ENCODE results near the gene FXYD2.
"Not testable (repeated sequence)": the region's sequence is repeated elsewhere in the genome, so short reads cannot be mapped to it uniquely, and the experiment has no call there.

Gene FXYD2

GRCh38 chr11:117819096-117820040, 5.2 kb downstream of the FXYD2 start:
- Mint-ChIP-seq H3K4me3 (no peak overlapping the region), H3K4me1 (peaks cover 55% of the 10 kb centered on the region), H3K9me3 (no peaks in the 10 kb centered on the region), H3K27ac (ENCODE audit: low read depth) (no peak overlapping the region), H3K27me3 (no peaks in the 10 kb centered on the region), H3K36me3 (ENCODE audit: insufficient read depth) (peaks cover 7% of the 10 kb centered on the region)
- DNase-seq (ENCODE audit: low spot score in 2 of 2) (no peak), ATAC-seq (replicated peaks; ENCODE audit: extremely low read depth, poor library complexity, severe bottlenecking) (no peak)

- DNase-seq (ENCODE audit: low spot score in 2 of 2) = no peak
- Mint-ChIP-seq H3K27me3 (no peaks in the 10 kb centered on the region), H3K36me3 (ENCODE audit: insufficient read depth) (peaks cover 7% of the 10 kb centered on the region), H3K9me3 (no peaks in the 10 kb centered on the region), H3K4me1 (peaks cover 58% of the 10 kb centered on the region), H3K4me3 (peak overlapping the region; percentile 53), H3K27ac (ENCODE audit: low read depth) (peak overlapping the region; percentile 86)
- no peak for ATAC-seq (replicated peaks; ENCODE audit: extremely low read depth, poor library complexity, severe bottlenecking)
Observed at GRCh38 chr11:117818041-117818873, 6.3 kb downstream of the FXYD2 start.

GRCh38 chr11:117817368-117818040, 7.0 kb downstream of the FXYD2 start:
- Mint-ChIP-seq H3K9me3 (no peaks in the 10 kb centered on the region), H3K36me3 (ENCODE audit: insufficient read depth) (peaks cover 7% of the 10 kb centered on the region), H3K27ac (ENCODE audit: low read depth) (peak overlapping the region; percentile 86), H3K27me3 (no peaks in the 10 kb centered on the region), H3K4me3 (peak overlapping the region; percentile 53), H3K4me1 (peaks cover 57% of the 10 kb centered on the region)
- DNase-seq (ENCODE audit: low spot score in 2 of 2) (peak; percentile 78 to 91), ATAC-seq (replicated peaks; ENCODE audit: extremely low read depth, poor library complexity, severe bottlenecking) (no peak)

- Mint-ChIP-seq H3K27ac (ENCODE audit: low read depth) (peak overlapping the region; percentile 86), H3K27me3 (no peaks in the 10 kb centered on the region)
Observed at GRCh38 chr11:117816846-117817367, 7.6 kb downstream of the FXYD2 start.

GRCh38 chr11:117816151-117816741, 8.3 kb downstream of the FXYD2 start:
- DNase-seq (ENCODE audit: low spot score in 2 of 2) (no peak), ATAC-seq (replicated peaks; ENCODE audit: extremely low read depth, poor library complexity, severe bottlenecking) (no peak)
- H3K4me3 Mint-ChIP-seq = peak overlapping the region; percentile 66
- peaks cover 1% of the 10 kb centered on the region for H3K27me3 Mint-ChIP-seq
- peak overlapping the region; percentile 86 for H3K27ac Mint-ChIP-seq (ENCODE audit: low read depth)
- H3K4me1 Mint-ChIP-seq = peaks cover 50% of the 10 kb centered on the region
- peaks cover 6% of the 10 kb centered on the region for H3K36me3 Mint-ChIP-seq (ENCODE audit: insufficient read depth)
- no peaks in the 10 kb centered on the region for H3K9me3 Mint-ChIP-seq

More at GRCh38 chr11:117816846-117817367, 7.6 kb downstream of the FXYD2 start:
- H3K36me3 Mint-ChIP-seq (ENCODE audit: insufficient read depth) = peaks cover 6% of the 10 kb centered on the region
- H3K9me3 Mint-ChIP-seq = no peaks in the 10 kb centered on the region
- H3K4me1 Mint-ChIP-seq = peaks cover 53% of the 10 kb centered on the region
- ATAC-seq (replicated peaks; ENCODE audit: extremely low read depth, poor library complexity, severe bottlenecking) (no peak), DNase-seq (ENCODE audit: low spot score in 2 of 2) (no peak)
- peak overlapping the region; percentile 53 for H3K4me3 Mint-ChIP-seq

DNA sequence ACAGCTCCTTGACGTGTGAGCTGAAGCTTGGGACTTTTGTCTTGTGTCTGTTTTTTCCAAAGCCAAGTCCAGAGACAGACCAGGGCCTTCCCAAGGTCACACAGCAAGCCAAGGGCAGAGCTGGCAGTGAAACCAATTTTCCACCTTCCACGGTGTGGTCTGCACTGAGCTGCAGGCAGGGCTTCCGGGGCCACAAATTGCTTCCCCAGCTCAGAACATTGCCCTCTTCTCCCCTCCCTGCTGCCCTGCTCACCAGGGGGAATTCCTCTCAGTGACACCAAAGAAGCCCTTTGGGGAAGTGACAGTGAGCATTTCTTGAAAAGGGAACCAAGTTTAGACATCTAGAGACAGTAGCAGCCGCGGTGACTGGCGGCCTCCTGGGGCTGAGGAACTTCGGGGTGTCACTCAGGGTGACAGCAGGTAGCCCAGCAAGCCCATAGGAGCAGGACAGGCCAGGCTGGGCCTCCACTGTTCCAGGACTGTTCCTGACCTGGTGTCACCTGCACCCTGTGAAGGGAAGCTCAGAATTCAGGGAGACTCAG, 9.2 kb downstream of the FXYD2 start:
- ATAC-seq (replicated peaks; ENCODE audit: extremely low read depth, poor library complexity, severe bottlenecking) = peak; percentile 83
- Mint-ChIP-seq H3K9me3 (no peaks in the 10 kb centered on the region), H3K4me3 (peak overlapping the region; percentile 66), H3K27ac (ENCODE audit: low read depth) (peak overlapping the region; percentile 86), H3K36me3 (ENCODE audit: insufficient read depth) (peaks cover 6% of the 10 kb centered on the region), H3K27me3 (peaks cover 10% of the 10 kb centered on the region), H3K4me1 (peaks cover 50% of the 10 kb centered on the region)
- peak; percentile 46 to 79 for DNase-seq (ENCODE audit: low spot score in 2 of 2)

- H3K4me3 Mint-ChIP-seq = peak overlapping the region; percentile 66
- peaks cover 53% of the 10 kb centered on the region for H3K4me1 Mint-ChIP-seq
- DNase-seq (ENCODE audit: low spot score in 2 of 2) (peak; percentile 80 to 84), ATAC-seq (replicated peaks; ENCODE audit: extremely low read depth, poor library complexity, severe bottlenecking) (peak; percentile 69)
- H3K27ac Mint-ChIP-seq (ENCODE audit: low read depth) = peak overlapping the region; percentile 86
- no peaks in the 10 kb centered on the region for H3K9me3 Mint-ChIP-seq
- peaks cover 6% of the 10 kb centered on the region for H3K36me3 Mint-ChIP-seq (ENCODE audit: insufficient read depth)
- peaks cover 15% of the 10 kb centered on the region for H3K27me3 Mint-ChIP-seq
Observed at GRCh38 chr11:117814766-117815261, 9.7 kb downstream of the FXYD2 start.

DNA sequence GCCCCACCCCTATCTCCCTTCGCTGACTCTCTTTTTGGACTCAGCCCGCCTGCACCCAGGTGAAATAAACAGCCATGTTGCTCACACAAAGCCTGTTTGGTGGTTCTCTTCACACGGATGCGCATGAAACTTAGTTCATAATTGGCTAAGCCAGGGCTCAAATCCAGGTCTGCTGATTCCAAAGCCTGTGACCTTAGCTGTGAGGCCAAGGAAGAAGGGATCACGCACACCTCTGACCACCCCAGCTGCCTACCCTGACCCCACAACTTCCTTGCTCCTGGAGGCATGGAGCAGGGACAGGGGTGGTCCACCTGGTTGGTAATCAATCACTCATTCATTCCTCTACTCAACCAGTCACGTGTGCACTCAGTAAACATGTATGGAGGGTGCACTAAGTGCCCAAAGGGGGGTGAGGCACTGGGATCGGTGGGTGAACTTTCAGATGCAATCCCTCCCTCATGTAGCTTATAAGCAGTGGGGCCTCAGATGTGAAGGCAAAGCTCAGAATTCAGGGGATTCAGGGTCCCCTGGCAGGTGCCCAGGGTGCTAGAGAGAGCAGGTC, 10.3 kb downstream of the FXYD2 start:
- peak overlapping the region; percentile 66 for H3K4me3 Mint-ChIP-seq
- H3K4me1 Mint-ChIP-seq = peaks cover 57% of the 10 kb centered on the region
- no peaks in the 10 kb centered on the region for H3K9me3 Mint-ChIP-seq
- H3K36me3 Mint-ChIP-seq (ENCODE audit: insufficient read depth) = peaks cover 6% of the 10 kb centered on the region
- ATAC-seq (replicated peaks; ENCODE audit: extremely low read depth, poor library complexity, severe bottlenecking) (no peak), DNase-seq (ENCODE audit: low spot score in 2 of 2) (no peak)
- H3K27me3 Mint-ChIP-seq = peaks cover 21% of the 10 kb centered on the region
- peak overlapping the region; percentile 86 for H3K27ac Mint-ChIP-seq (ENCODE audit: low read depth)

- H3K4me3 Mint-ChIP-seq; H3K9me3 Mint-ChIP-seq; H3K27ac Mint-ChIP-seq (ENCODE audit: low read depth); H3K36me3 Mint-ChIP-seq (ENCODE audit: insufficient read depth); DNase-seq (ENCODE audit: low spot score in 2 of 2); ATAC-seq (replicated peaks; ENCODE audit: extremely low read depth, poor library complexity, severe bottlenecking): not testable (repeated sequence)
- Mint-ChIP-seq H3K27me3 (peaks cover 21% of the 10 kb centered on the region), H3K4me1 (peaks cover 27% of the 10 kb centered on the region)
Observed at GRCh38 chr11:117810056-117810451, 14.5 kb downstream of the FXYD2 start.

- Mint-ChIP-seq H3K4me1 (peaks cover 21% of the 10 kb centered on the region), H3K36me3 (ENCODE audit: insufficient read depth) (no peaks in the 10 kb centered on the region), H3K4me3 (no peak overlapping the region), H3K27me3 (peaks cover 21% of the 10 kb centered on the region), H3K9me3 (no peaks in the 10 kb centered on the region), H3K27ac (ENCODE audit: low read depth) (no peak overlapping the region)
- peak; percentile 60 for ATAC-seq (replicated peaks; ENCODE audit: extremely low read depth, poor library complexity, severe bottlenecking)
- DNase-seq (ENCODE audit: low spot score in 2 of 2) = no peak
Observed at GRCh38 chr11:117809236-117810055, 15.1 kb downstream of the FXYD2 start.

GRCh38 chr11:117808784-117809183, 15.8 kb downstream of the FXYD2 start:
- Mint-ChIP-seq H3K9me3 (no peaks in the 10 kb centered on the region), H3K36me3 (ENCODE audit: insufficient read depth) (no peaks in the 10 kb centered on the region), H3K4me1 (peaks cover 15% of the 10 kb centered on the region), H3K27me3 (peaks cover 21% of the 10 kb centered on the region), H3K4me3 (no peak overlapping the region), H3K27ac (ENCODE audit: low read depth) (no peak overlapping the region)
- ATAC-seq (replicated peaks; ENCODE audit: extremely low read depth, poor library complexity, severe bottlenecking) (no peak), DNase-seq (ENCODE audit: low spot score in 2 of 2) (no peak)
